H1 (cell line): ENCODE data around the gene PDE2A. TPM values are rescaled to one million over a fixed set of nuclear protein-coding genes. Genes with fewer than 3 reads are reported as not detected.

Experiments used
- CTCF ChIA-PET: fragments of 300-600 bp; sonication (Branson Sonifier 250); formaldehyde crosslinking; loops from one replicate; lab custom pipeline; 2021; ENCODE audit not compliant: partially characterized antibody; lab: Charles Lee
- POLR2A ChIA-PET: fragments of 300-600 bp; sonication (Branson Sonifier 250); formaldehyde crosslinking; loops from one replicate; lab custom pipeline; 2021; ENCODE audit warnings: inconsistent platforms; ENCODE audit not compliant: partially characterized antibody; lab: Charles Lee
- DNase-seq, 2 experiments: peaks; one replicate each; pipeline versions ENCODE4 v3.0.0 to v3.0.0-alpha.2; 2010 to 2022; ENCODE audit warnings: low spot score in 2 of 2, low read depth in 1 of 2, mixed read lengths in 1 of 2
- FAIRE-seq: peaks from 2 replicates; lab custom pipeline; 2011; peaks lifted over from hg19 to GRCh38; lab: Jason Lieb, UNC
- H2AFZ ChIP-seq: 2 replicates; pipeline ENCODE4 v1.8.1; 2012; ENCODE audit warnings: low read length, inconsistent platforms
- H2AK5ac ChIP-seq: 2 replicates; pipeline ENCODE4 v1.6.1; 2013; ENCODE audit warnings: low read depth, low read length
- H2BK120ac ChIP-seq: replicated peaks from 2 replicates; pipeline ENCODE3; 2013; ENCODE audit warnings: low read depth, low read length, inconsistent platforms
- H2BK12ac ChIP-seq: 2 replicates; pipeline ENCODE4 v1.6.1; 2013; ENCODE audit warnings: low read depth, low read length
- H2BK15ac ChIP-seq: 2 replicates; pipeline ENCODE4 v1.6.1; 2013; ENCODE audit warnings: low read length
- H2BK20ac ChIP-seq: 2 replicates; pipeline ENCODE4 v1.6.1; 2013; ENCODE audit warnings: low read length
- H2BK5ac ChIP-seq: 2 replicates; pipeline ENCODE4 v1.6.1; 2013; ENCODE audit warnings: low read depth, low read length
- H3K14ac ChIP-seq: 2 replicates; pipeline ENCODE4 v1.6.1; 2013; ENCODE audit warnings: inconsistent platforms; ENCODE audit not compliant: insufficient read length
- H3K18ac ChIP-seq: 2 replicates; pipeline ENCODE4 v1.6.1; 2013; ENCODE audit warnings: low read length; ENCODE audit errors: extremely low read depth
- H3K23ac ChIP-seq: 2 replicates; pipeline ENCODE4 v1.6.1; 2013; ENCODE audit warnings: inconsistent platforms; ENCODE audit not compliant: insufficient read length
- H3K23me2 ChIP-seq: 2 replicates; pipeline ENCODE4 v1.6.1; 2013; ENCODE audit warnings: low read depth, low read length
- H3K27ac ChIP-seq: 2 replicates; pipeline ENCODE4 v1.6.1; 2011; ENCODE audit warnings: low read depth, low read length, inconsistent platforms
- H3K27me3 ChIP-seq, 4 experiments: replicated peaks in 1 of 4; 1 replicate in 1 of 4; 2 replicates in 3 of 4; pipeline versions ENCODE4 v1.6.1 to v1.8.1; 2011 to 2013; ENCODE audit warnings: low read length in 3 of 4, mild to moderate bottlenecking in 3 of 4, inconsistent platforms in 2 of 4, mixed read lengths in 2 of 4, moderate library complexity in 1 of 4; ENCODE audit not compliant: control insufficient read depth in 3 of 4, insufficient read depth in 3 of 4; ENCODE audit errors: extremely low read depth in 1 of 4
- H3K36me3 ChIP-seq, 4 experiments: 2 replicates each; pipeline versions ENCODE4 v1.6.1 to v1.8.1; 2011 to 2013; ENCODE audit warnings: mild to moderate bottlenecking in 4 of 4, low read length in 3 of 4, moderate library complexity in 2 of 4, control low read depth in 1 of 4, inconsistent platforms in 1 of 4; ENCODE audit not compliant: insufficient read depth in 4 of 4, control insufficient read depth in 2 of 4
- H3K4ac ChIP-seq: replicated peaks from 2 replicates; pipeline ENCODE3; 2013; ENCODE audit warnings: low read length, low read depth, mixed read lengths, inconsistent platforms; ENCODE audit not compliant: insufficient read length
- H3K4me1 ChIP-seq, 4 experiments: replicated peaks in 1 of 4; 1 replicate in 1 of 4; 2 replicates in 3 of 4; pipeline versions ENCODE4 v1.6.1 to v1.8.1; 2011 to 2013; ENCODE audit warnings: low read length in 3 of 4, inconsistent platforms in 2 of 4, mixed read lengths in 1 of 4; ENCODE audit not compliant: insufficient read depth in 4 of 4, control insufficient read depth in 3 of 4
- H3K4me2 ChIP-seq, 2 experiments: 2 replicates each; pipeline versions ENCODE4 v1.6.1 to v1.8.1; 2011 to 2013; ENCODE audit warnings: low read depth in 2 of 2, low read length in 2 of 2, control low read depth in 1 of 2, inconsistent platforms in 1 of 2, mild to moderate bottlenecking in 1 of 2; ENCODE audit not compliant: insufficient read depth in 1 of 2
- H3K4me3 ChIP-seq, 4 experiments: fragments of 200-600, 300-600 bp in 1 of 4; sonication (generic), shearing (Covaris generic), sonication (Bioruptor Twin) in 1 of 4; 2 replicates each; pipeline versions ENCODE4 v1.5.1 to v1.8.1; 2011 to 2016; ENCODE audit warnings: low read length in 4 of 4, low read depth in 3 of 4, control low read depth in 2 of 4, inconsistent platforms in 2 of 4, mild to moderate bottlenecking in 2 of 4, mixed read lengths in 1 of 4, moderate library complexity in 1 of 4; ENCODE audit not compliant: insufficient read depth in 2 of 4; ENCODE audit errors: extremely low read depth in 1 of 4
- H3K56ac ChIP-seq: replicated peaks from 2 replicates; pipeline ENCODE3; 2013; ENCODE audit warnings: low read depth, mild to moderate bottlenecking, mixed read lengths, low read length, inconsistent platforms; ENCODE audit not compliant: insufficient read length
- H3K79me1 ChIP-seq: 2 replicates; pipeline ENCODE4 v1.6.1; 2013; ENCODE audit warnings: low read depth, low read length, control low read depth
- H3K79me2 ChIP-seq, 2 experiments: 2 replicates each; pipeline versions ENCODE4 v1.6.1 to v1.8.1; 2012 to 2013; ENCODE audit warnings: low read length in 2 of 2, mild to moderate bottlenecking in 2 of 2, inconsistent platforms in 1 of 2; ENCODE audit not compliant: insufficient read depth in 2 of 2, control insufficient read depth in 1 of 2
- H3K9ac ChIP-seq, 4 experiments: replicated peaks in 1 of 4; 1 replicate in 1 of 4; 2 replicates in 3 of 4; pipeline versions ENCODE4 v1.6.1 to v1.8.1; 2011 to 2013; ENCODE audit warnings: low read depth in 3 of 4, low read length in 3 of 4, control low read depth in 2 of 4, mild to moderate bottlenecking in 2 of 4, moderate library complexity in 2 of 4, inconsistent platforms in 1 of 4; ENCODE audit errors: extremely low read depth in 1 of 4
- H3K9me3 ChIP-seq, 2 experiments: 2 replicates each; pipeline versions ENCODE4 v1.6.1 to v1.8.1; 2012 to 2013; ENCODE audit warnings: mild to moderate bottlenecking in 2 of 2, moderate library complexity in 2 of 2, control low read depth in 1 of 2, inconsistent platforms in 1 of 2, low read depth in 1 of 2, low read length in 1 of 2, mixed read lengths in 1 of 2; ENCODE audit not compliant: insufficient read depth in 2 of 2
- H4K20me1 ChIP-seq, 2 experiments: replicated peaks in 1 of 2; 2 replicates each; pipeline versions ENCODE3 to v1.8.1; 2011 to 2013; ENCODE audit warnings: inconsistent platforms in 2 of 2, low read length in 2 of 2, mild to moderate bottlenecking in 1 of 2; ENCODE audit not compliant: insufficient read depth in 2 of 2, control insufficient read depth in 1 of 2
- H4K5ac ChIP-seq: 2 replicates; pipeline ENCODE4 v1.6.1; 2013; ENCODE audit warnings: low read length, low read depth, mixed read lengths, inconsistent platforms; ENCODE audit not compliant: insufficient read length
- H4K8ac ChIP-seq: 2 replicates; pipeline ENCODE4 v1.8.0; 2013; ENCODE audit warnings: mild to moderate bottlenecking, moderate library complexity, low read length, inconsistent platforms; ENCODE audit not compliant: insufficient read depth; ENCODE audit errors: extremely low read depth
- H4K91ac ChIP-seq: replicated peaks from 2 replicates; pipeline ENCODE3; 2013; ENCODE audit warnings: low read length, mixed read lengths, inconsistent platforms; ENCODE audit not compliant: insufficient read length
- ATF3 ChIP-seq: IDR thresholded peaks from 2 replicates; pipeline ENCODE4 v1.6.1; 2011; ENCODE audit warnings: low read depth, mild to moderate bottlenecking, low read length; ENCODE audit not compliant: insufficient read depth
- EGR1 ChIP-seq: IDR thresholded peaks from 2 replicates; pipeline ENCODE4 v1.6.1; 2011; ENCODE audit warnings: low read depth, low read length, borderline replicate concordance
- MAX ChIP-seq: IDR thresholded peaks from 2 replicates; pipeline ENCODE4 v1.6.1; 2012; ENCODE audit warnings: inconsistent platforms
- POLR2AphosphoS5 ChIP-seq: IDR thresholded peaks from 2 replicates; pipeline ENCODE4 v1.6.1; 2011; ENCODE audit warnings: low read depth, low read length
- SUZ12 ChIP-seq: fragments of 200-600 bp; sonication (generic); IDR thresholded peaks from 2 replicates; pipeline ENCODE4 v1.6.1; 2012; ENCODE audit warnings: mild to moderate bottlenecking, inconsistent platforms, low read length, moderate library complexity, mixed read lengths
- WGBS, 2 experiments: shearing (Covaris generic) in 1 of 2; methylation state at CpG; one replicate each; pipeline versions ENCODE4 v1.1.6 to v1.1.7; 2013 to 2015; ENCODE audit warnings: low lambda C conversion rate in 2 of 2, mixed read lengths in 2 of 2, inconsistent platforms in 1 of 2, low coverage in 1 of 2, missing lambda C conversion rate in 1 of 2; ENCODE audit not compliant: insufficient replicate concordance in 2 of 2, insufficient coverage in 1 of 2, insufficient read length in 1 of 2; ENCODE audit errors: extremely low coverage in 1 of 2, missing lambda C conversion rate in 1 of 2; 5-methylcytosine and 5-hydroxymethylcytosine counted together
- long read RNA-seq, 2 experiments: library from RNA in 1 of 2; library from capped mRNA in 1 of 2; stranded (forward); transcript quantifications; one replicate each; pipeline ENCODE4 v2.0.0, GENCODE V29; 2021; ENCODE audit warnings: inconsistent platforms in 1 of 2
- polyA minus RNA-seq, 3 experiments: library from RNA; depleted of rRNA, polyadenylated mRNA; stranded (reverse); fragments of >200 nt; gene quantifications; 1 replicate in 2 of 3; 2 replicates in 1 of 3; pipeline ENCODE4 v1.2.3, GENCODE V29; 2011
- polyA plus RNA-seq, 7 experiments: library from polyadenylated mRNA; depleted of rRNA in 3 of 7; stranded (reverse) in 5 of 7; unstranded in 2 of 7; fragments of >200 nt in 5 of 7; fragments of 200-250 nt in 2 of 7; gene quantifications; 1 replicate in 5 of 7; 2 replicates in 1 of 7; 4 replicates in 1 of 7; pipeline versions ENCODE4 v1.2.1 to v1.2.3, GENCODE V29; 2011 to 2013; ENCODE audit warnings: missing spikeins in 2 of 7, mixed read lengths in 2 of 7
- total RNA-seq: library from RNA; stranded (reverse); fragmentation: NEBNext Ultra II Directional; extraction: Animal tissue kit (Norgen Biotek cat#: 25700); gene quantifications from 2 replicates; pipeline ENCODE4 v1.2.1, GENCODE V29; 2021

PDE2A gene
- total RNA-seq (3.4 and 5.0 TPM in 2 replicates), polyA plus RNA-seq (2011; rRNA removed) (7.1 and 10.0 TPM in 2 replicates), polyA minus RNA-seq (2011; rRNA and poly(A)+ RNA removed) (5.9 and 10.1 TPM in 2 replicates)
- 5.7 TPM for polyA plus RNA-seq (2011; cell fraction: cytosol; rRNA removed)
- polyA plus RNA-seq (2011; cell fraction: nucleus; rRNA removed), result 14.6 TPM
- polyA plus RNA-seq (2012, experiment 1 of 2), result 1.8 to 6.8 TPM (median 3.9 TPM) in 4 replicates
- polyA plus RNA-seq (2012, experiment 2 of 2), result 2.9 TPM
- polyA plus RNA-seq (2013, experiment 1 of 2), result 4.1 TPM
- polyA plus RNA-seq (2013, experiment 2 of 2), result 4.8 TPM
- polyA minus RNA-seq (2011; cell fraction: cytosol; rRNA and poly(A)+ RNA removed), result 2.1 TPM
- 6.0 TPM for polyA minus RNA-seq (2011; cell fraction: nucleus; rRNA and poly(A)+ RNA removed)
- long read RNA-seq, experiment 1, partial matches to known transcripts, result 0 of 6 reads
- long read RNA-seq, experiment 1, other reads (novel, unspliced or antisense), result 6 of 6 reads
- long read RNA-seq, experiment 2, result 0 reads

GRCh38 chr11:72673943-72674828, at the start of gene PDE2A:
TSS of gene PDE2A (minus strand) at chr11:72674422. CDS start at chr11:72674207, 215 bp downstream.
- FAIRE-seq (no peak), DNase-seq (peak in 1 of 2 experiments; percentile 67)
- Histone ChIP-seq H2AFZ (no peak within 1 kb of the TSS), H4K20me1 (peaks cover 3 to 18% of the 10 kb centered on the region in 2 experiments), H3K9ac (no peak within 1 kb of the TSS), H3K4me1 (peaks cover 0 to 23% (median 17%) of the 10 kb centered on the region in 4 experiments; a peak in 6 of 7 replicates), H2BK15ac (no peak within 1 kb of the TSS), H3K4ac (no peak within 1 kb of the TSS), H3K36me3 (no peaks in the 10 kb centered on the region), H2BK5ac (no peak within 1 kb of the TSS), H4K8ac (no peak within 1 kb of the TSS; the same call in 1 of the 2 replicates), H3K56ac (no peak within 1 kb of the TSS), H3K27me3 (peaks cover 0 to 36% (median 31%) of the 10 kb centered on the region in 4 experiments; a peak in 6 of 7 replicates), H3K4me2 (peak within 1 kb of the TSS; percentile 57 to 72), H3K23ac (no peak within 1 kb of the TSS), H4K5ac (no peak within 1 kb of the TSS), H3K18ac (no peak within 1 kb of the TSS), H3K9me3 (no peaks in the 10 kb centered on the region), H3K23me2 (peaks cover 8% of the 10 kb centered on the region; the same call in 1 of the 2 replicates), H3K4me3 (peak within 1 kb of the TSS; percentile 3 to 53 (median 26); a peak in 7 of 8 replicates), H2BK20ac (no peak within 1 kb of the TSS), H4K91ac (peak within 1 kb of the TSS; percentile 7), H2AK5ac (no peak within 1 kb of the TSS), H3K79me1 (no peaks in the 10 kb centered on the region), H3K79me2 (no peaks in the 10 kb centered on the region), H3K27ac (no peak within 1 kb of the TSS), H2BK120ac (no peak within 1 kb of the TSS), H3K14ac (no peak within 1 kb of the TSS), H2BK12ac (no peak within 1 kb of the TSS; the same call in 1 of the 2 replicates)
- ChIA-PET POLR2A (interaction anchor here (1.0 to 2.0 kb wide), 7 partner anchors 11 to 99 kb away, joined by 3 to 5 read pairs (median 3); no protein-coding TSS in a partner anchor), CTCF (interaction anchor here (0.7 to 19.1 kb wide), 11 partner anchors 10 to 195 kb away, joined by 3 to 384 read pairs (median 5); no protein-coding TSS in a partner anchor)
- 20% methylated on average over 19 of the region's 21 CpGs; no CpG with 5 or more reads in 1 of the 2 experiments for WGBS, 2 experiments
- TF ChIP-seq SUZ12, result peak; percentile 23
- peak; percentile 45; the same call in 1 of the 2 replicates for TF ChIP-seq MAX
- 0 out of 2 replicates have a peak, but pooled peaks have one; percentile 20 for TF ChIP-seq EGR1
- no peak for TF ChIP-seq POLR2AphosphoS5
- TF ChIP-seq ATF3, result no peak
